ENCODE measurements around the gene KIF3C.

The KIF3C gene

GRCh38 chr2:25976983-25977741 lies 5.1 kb downstream of the KIF3C start:
- Histone ChIP-seq H3K4me3 (ENCODE audit: low read depth, low read length) (no peak overlapping the region), H3K4me1 (peaks cover 4% of the 10 kb centered on the region; the same call in 1 of the 2 replicates), H3K9me3 (no peaks in the 10 kb centered on the region), H3K36me3 (no peaks in the 10 kb centered on the region), H3K27me3 (no peaks in the 10 kb centered on the region)
- DNase-seq, result peak; percentile 41
- TF ChIP-seq CTCF (IDR thresholded peaks at IDR 0.05; ENCODE audit: low read depth, low read length), result no peak

GRCh38 chr2:25972049-25972823 lies 10.1 kb downstream of the KIF3C start:
- no peak overlapping the region for H3K4me3 ChIP-seq (ENCODE audit: low read depth, low read length)
- no peak for TF ChIP-seq CTCF (IDR thresholded peaks at IDR 0.05; ENCODE audit: low read depth, low read length)
- no peaks in the 10 kb centered on the region for H3K36me3 ChIP-seq
- no peak for DNase-seq
- no peaks in the 10 kb centered on the region for H3K9me3 ChIP-seq
- peaks cover 3% of the 10 kb centered on the region; the same call in 1 of the 2 replicates for H3K4me1 ChIP-seq
- H3K27me3 ChIP-seq, result no peaks in the 10 kb centered on the region

GRCh38 chr2:25971596-25971995 lies 10.7 kb downstream of the KIF3C start:
- Histone ChIP-seq H3K4me1 (peaks cover 4% of the 10 kb centered on the region; the same call in 1 of the 2 replicates), H3K27me3 (no peaks in the 10 kb centered on the region), H3K36me3 (no peaks in the 10 kb centered on the region), H3K4me3 (ENCODE audit: low read depth, low read length) (no peak overlapping the region), H3K9me3 (no peaks in the 10 kb centered on the region)
- TF ChIP-seq CTCF (IDR thresholded peaks at IDR 0.05; ENCODE audit: low read depth, low read length), result no peak
- DNase-seq, result no peak

GRCh38 chr2:25966531-25967270 lies 15.6 kb downstream of the KIF3C start:
- peaks cover 12% of the 10 kb centered on the region; the same call in 1 of the 2 replicates for H3K4me1 ChIP-seq
- H3K4me3 ChIP-seq (ENCODE audit: low read depth, low read length), result no peak overlapping the region
- H3K36me3 ChIP-seq, result no peaks in the 10 kb centered on the region
- DNase-seq, result peak; percentile 70
- no peaks in the 10 kb centered on the region for H3K9me3 ChIP-seq
- peak; percentile 62 for TF ChIP-seq CTCF (IDR thresholded peaks at IDR 0.05; ENCODE audit: low read depth, low read length)
- H3K27me3 ChIP-seq, result no peaks in the 10 kb centered on the region

GRCh38 chr2:25964891-25965290 lies 17.4 kb downstream of the KIF3C start:
- no peaks in the 10 kb centered on the region for H3K9me3 ChIP-seq
- DNase-seq, result no peak
- no peak overlapping the region for H3K4me3 ChIP-seq (ENCODE audit: low read depth, low read length)
- peaks cover 12% of the 10 kb centered on the region for H3K4me1 ChIP-seq
- no peaks in the 10 kb centered on the region for H3K27me3 ChIP-seq
- H3K36me3 ChIP-seq, result no peaks in the 10 kb centered on the region
- no peak for TF ChIP-seq CTCF (IDR thresholded peaks at IDR 0.05; ENCODE audit: low read depth, low read length)

All from BE2C (cell line).